Measurements from ENCODE around the gene BTG4.

The BTG4 gene

GRCh38 chr11:111538407-111539114 lies 26.4 kb upstream of the BTG4 start:
- TF ChIP-seq SIN3A (IDR thresholded peaks at IDR 0.05; ENCODE audit: borderline replicate concordance, insufficient read depth, low read length) (no peak), TAF1 (IDR thresholded peaks at IDR 0.05; ENCODE audit: borderline replicate concordance, insufficient read depth, low read length) (no peak), FOXP2 (optimal IDR thresholded peaks at IDR 0.05; ENCODE audit: borderline replicate concordance, extremely low read depth, extremely low read length, insufficient read depth) (no peak), POLR2AphosphoS5 (IDR thresholded peaks at IDR 0.05; ENCODE audit: low read depth, low read length) (no peak), REST (IDR thresholded peaks at IDR 0.05; ENCODE audit: insufficient read depth in 1 of 2, low read depth in 2 of 2, low read length in 2 of 2) (no peak)

GRCh38 chr11:111537336-111537860 lies 25.2 kb upstream of the BTG4 start:
- no peak for TF ChIP-seq REST (IDR thresholded peaks at IDR 0.05; ENCODE audit: insufficient read depth in 1 of 2, low read depth in 2 of 2, low read length in 2 of 2)
- no peak for TF ChIP-seq SIN3A (IDR thresholded peaks at IDR 0.05; ENCODE audit: borderline replicate concordance, insufficient read depth, low read length)

GRCh38 chr11:111535281-111535680 lies 23.1 kb upstream of the BTG4 start:
- TF ChIP-seq SIN3A (IDR thresholded peaks at IDR 0.05; ENCODE audit: borderline replicate concordance, insufficient read depth, low read length): no peak
- no peak for TF ChIP-seq REST (IDR thresholded peaks at IDR 0.05; ENCODE audit: insufficient read depth in 1 of 2, low read depth in 2 of 2, low read length in 2 of 2)
- no peak for TF ChIP-seq POLR2AphosphoS5 (IDR thresholded peaks at IDR 0.05; ENCODE audit: low read depth, low read length)
- no peak for TF ChIP-seq TAF1 (IDR thresholded peaks at IDR 0.05; ENCODE audit: borderline replicate concordance, insufficient read depth, low read length)
- TF ChIP-seq FOXP2 (optimal IDR thresholded peaks at IDR 0.05; ENCODE audit: borderline replicate concordance, extremely low read depth, extremely low read length, insufficient read depth): no peak

- TF ChIP-seq SIN3A (IDR thresholded peaks at IDR 0.05; ENCODE audit: borderline replicate concordance, insufficient read depth, low read length) (no peak), POLR2AphosphoS5 (IDR thresholded peaks at IDR 0.05; ENCODE audit: low read depth, low read length) (no peak)
Measured at GRCh38 chr11:111532365-111532709, 20.2 kb upstream of the BTG4 start.

- no peak for TF ChIP-seq SIN3A (IDR thresholded peaks at IDR 0.05; ENCODE audit: borderline replicate concordance, insufficient read depth, low read length)
- no peak for TF ChIP-seq FOXP2 (optimal IDR thresholded peaks at IDR 0.05; ENCODE audit: borderline replicate concordance, extremely low read depth, extremely low read length, insufficient read depth)
- no peak for TF ChIP-seq TAF1 (IDR thresholded peaks at IDR 0.05; ENCODE audit: borderline replicate concordance, insufficient read depth, low read length)
- no peak for TF ChIP-seq POLR2AphosphoS5 (IDR thresholded peaks at IDR 0.05; ENCODE audit: low read depth, low read length)
- no peak for TF ChIP-seq REST (IDR thresholded peaks at IDR 0.05; ENCODE audit: insufficient read depth in 1 of 2, low read depth in 2 of 2, low read length in 2 of 2)
Measured at GRCh38 chr11:111531687-111532364, 19.6 kb upstream of the BTG4 start.

All from PFSK-1 (cell line).